Measurements from ENCODE around the gene RRP1B. TPM values are rescaled to one million over a fixed set of nuclear protein-coding genes. Genes with fewer than 3 reads are reported as not detected.
"Not testable (repeated sequence)": the region's sequence is repeated elsewhere in the genome, so short reads cannot be mapped to it uniquely, and the experiment has no call there.

Gene RRP1B
- total RNA-seq, 1 donor from 2014 or later = 45.0 TPM

DNA sequence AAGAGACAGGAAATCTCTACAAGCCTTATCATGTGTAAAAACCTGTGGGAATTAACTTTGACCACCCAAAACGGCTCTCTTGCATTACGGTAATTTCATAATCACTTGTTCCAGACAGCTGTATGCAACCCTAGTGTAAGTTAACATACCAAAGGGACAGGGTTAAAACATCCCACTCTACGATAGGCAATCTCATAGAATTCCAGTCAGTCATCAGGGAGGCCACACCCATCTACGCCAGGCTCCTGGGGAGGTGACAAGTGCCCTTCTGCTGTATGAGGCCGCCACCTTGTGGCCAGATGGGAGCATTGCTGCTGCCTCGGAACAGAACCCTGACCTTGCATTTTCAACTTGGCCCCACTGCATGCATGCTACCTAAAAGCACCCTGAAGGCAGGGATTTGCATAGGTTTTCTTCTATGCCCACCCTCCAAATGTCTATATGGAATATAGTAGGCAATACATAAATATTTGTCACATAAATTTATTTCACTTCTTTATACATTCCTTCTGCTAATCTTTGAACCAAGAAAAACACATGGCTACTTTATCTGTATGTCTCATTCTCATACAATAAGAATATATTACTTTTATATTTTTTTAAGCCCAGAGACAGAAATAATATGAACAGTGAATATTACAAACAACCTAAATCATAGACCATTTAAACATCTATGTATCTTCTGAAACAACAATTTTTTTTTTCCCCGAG lies 12.7 kb upstream of the RRP1B start:
- H3K4me2 ChIP-seq = no peak overlapping the region
- TF ChIP-seq EZH2phosphoT487 (IDR thresholded peaks at IDR 0.05) (no peak), EZH2 (IDR thresholded peaks at IDR 0.05) (no peak)
- TF ChIP-seq, protein P1, sequence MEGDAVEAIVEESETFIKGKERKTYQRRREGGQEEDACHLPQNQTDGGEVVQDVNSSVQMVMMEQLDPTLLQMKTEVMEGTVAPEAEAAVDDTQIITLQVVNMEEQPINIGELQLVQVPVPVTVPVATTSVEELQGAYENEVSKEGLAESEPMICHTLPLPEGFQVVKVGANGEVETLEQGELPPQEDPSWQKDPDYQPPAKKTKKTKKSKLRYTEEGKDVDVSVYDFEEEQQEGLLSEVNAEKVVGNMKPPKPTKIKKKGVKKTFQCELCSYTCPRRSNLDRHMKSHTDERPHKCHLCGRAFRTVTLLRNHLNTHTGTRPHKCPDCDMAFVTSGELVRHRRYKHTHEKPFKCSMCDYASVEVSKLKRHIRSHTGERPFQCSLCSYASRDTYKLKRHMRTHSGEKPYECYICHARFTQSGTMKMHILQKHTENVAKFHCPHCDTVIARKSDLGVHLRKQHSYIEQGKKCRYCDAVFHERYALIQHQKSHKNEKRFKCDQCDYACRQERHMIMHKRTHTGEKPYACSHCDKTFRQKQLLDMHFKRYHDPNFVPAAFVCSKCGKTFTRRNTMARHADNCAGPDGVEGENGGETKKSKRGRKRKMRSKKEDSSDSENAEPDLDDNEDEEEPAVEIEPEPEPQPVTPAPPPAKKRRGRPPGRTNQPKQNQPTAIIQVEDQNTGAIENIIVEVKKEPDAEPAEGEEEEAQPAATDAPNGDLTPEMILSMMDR (IDR thresholded peaks at IDR 0.05) = peak; percentile 99
- DNase-seq (ENCODE audit: low spot score) = peak; percentile 93
- no peaks in the 10 kb centered on the region for H4K20me1 ChIP-seq (ENCODE audit: low read depth)
- H3K4me3 Mint-ChIP-seq = no peak overlapping the region
- no peak overlapping the region for H3K27ac Mint-ChIP-seq
- peaks cover 2% of the 10 kb centered on the region for H3F3A ChIP-seq (ENCODE audit: low read depth)
- H3K9me3 ChIP-seq (ENCODE audit: low read depth) = no peaks in the 10 kb centered on the region
- H3K9ac ChIP-seq = no peak overlapping the region
- no peaks in the 10 kb centered on the region for H3K27me3 Mint-ChIP-seq (ENCODE audit: insufficient read depth, low read depth)
- H3K9me3 Mint-ChIP-seq = no peaks in the 10 kb centered on the region
- no peaks in the 10 kb centered on the region for H3K4me1 ChIP-seq
- peaks cover 27% of the 10 kb centered on the region for H3K4me1 Mint-ChIP-seq
- no peak overlapping the region for H3K27ac ChIP-seq
- no peak overlapping the region for H2AFZ ChIP-seq (replicated peaks)
- H3K27me3 ChIP-seq = no peaks in the 10 kb centered on the region
- H3K36me3 Mint-ChIP-seq = no peaks in the 10 kb centered on the region
- no peaks in the 10 kb centered on the region for H3K36me3 ChIP-seq
- no peak overlapping the region for H3K4me3 ChIP-seq
- H3K79me2 ChIP-seq (ENCODE audit: low read depth) = no peaks in the 10 kb centered on the region

DNA sequence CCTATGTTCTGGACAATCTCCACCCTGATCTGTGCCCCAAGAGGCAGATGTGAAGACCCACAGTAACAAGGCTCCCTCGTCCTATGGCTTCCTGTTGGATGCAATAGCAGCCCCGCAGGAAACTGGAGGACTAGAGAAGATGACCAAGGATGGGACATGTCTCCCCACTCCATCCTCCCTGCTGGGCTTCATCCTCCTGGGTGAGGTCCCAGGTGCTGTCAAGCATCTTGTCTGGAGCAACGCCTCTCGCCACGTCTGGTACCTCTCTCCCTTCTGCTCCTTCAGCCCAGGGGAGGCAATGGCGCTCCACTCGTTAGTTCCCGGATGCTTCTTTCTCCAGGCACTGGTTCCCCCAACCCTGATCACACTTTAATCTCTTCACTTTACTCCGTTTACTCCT lies 11.2 kb upstream of the RRP1B start:
- H3K27me3 ChIP-seq = no peaks in the 10 kb centered on the region
- no peak overlapping the region for H3K27ac Mint-ChIP-seq
- DNase-seq (ENCODE audit: low spot score) = no peak
- H4K20me1 ChIP-seq (ENCODE audit: low read depth) = no peaks in the 10 kb centered on the region
- H3K27me3 Mint-ChIP-seq (ENCODE audit: insufficient read depth, low read depth) = no peaks in the 10 kb centered on the region
- TF ChIP-seq, protein P1 (IDR thresholded peaks at IDR 0.05) = no peak
- no peak for TF ChIP-seq EZH2phosphoT487 (IDR thresholded peaks at IDR 0.05)
- no peak for TF ChIP-seq EZH2 (IDR thresholded peaks at IDR 0.05)
- H3K4me3 Mint-ChIP-seq = no peak overlapping the region
- no peaks in the 10 kb centered on the region for H3K9me3 ChIP-seq (ENCODE audit: low read depth)
- H3K4me1 ChIP-seq = no peaks in the 10 kb centered on the region
- H3K9me3 Mint-ChIP-seq = no peaks in the 10 kb centered on the region
- H3F3A ChIP-seq (ENCODE audit: low read depth) = peaks cover 2% of the 10 kb centered on the region
- no peaks in the 10 kb centered on the region for H3K36me3 ChIP-seq
- no peak overlapping the region for H3K4me2 ChIP-seq
- no peak overlapping the region for H2AFZ ChIP-seq (replicated peaks)
- H3K4me1 Mint-ChIP-seq = peaks cover 26% of the 10 kb centered on the region
- no peak overlapping the region for H3K9ac ChIP-seq
- H3K36me3 Mint-ChIP-seq = no peaks in the 10 kb centered on the region
- H3K27ac ChIP-seq = no peak overlapping the region
- H3K79me2 ChIP-seq (ENCODE audit: low read depth) = no peaks in the 10 kb centered on the region
- no peak overlapping the region for H3K4me3 ChIP-seq

DNA sequence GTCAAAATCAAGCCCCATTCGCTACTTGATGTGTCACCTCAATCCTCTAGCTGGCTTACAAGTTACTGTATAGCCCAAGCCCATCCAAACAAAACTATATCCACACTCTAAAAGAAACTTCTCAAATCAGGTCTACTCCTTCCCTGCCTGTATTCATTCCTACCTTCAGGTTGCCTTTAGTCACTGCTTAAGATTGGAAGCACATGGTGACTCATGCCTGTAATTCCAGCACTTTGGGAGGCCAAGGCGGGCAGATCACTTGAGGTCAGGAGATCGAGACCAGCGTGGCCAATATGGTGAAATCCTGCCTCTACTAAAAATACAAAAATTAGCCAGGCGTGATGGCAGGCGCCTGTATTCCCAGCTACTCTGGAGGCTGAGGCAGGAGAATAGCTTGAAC lies 7.4 kb upstream of the RRP1B start:
- H3K4me3 ChIP-seq; H3K27me3 ChIP-seq; H3K4me2 ChIP-seq; H3K9me3 ChIP-seq (ENCODE audit: low read depth); H3K27ac ChIP-seq; H3K9me3 Mint-ChIP-seq; H3K27ac Mint-ChIP-seq; H3F3A ChIP-seq (ENCODE audit: low read depth); DNase-seq (ENCODE audit: low spot score); H3K27me3 Mint-ChIP-seq (ENCODE audit: insufficient read depth, low read depth); H3K4me1 ChIP-seq; H2AFZ ChIP-seq (replicated peaks); H3K4me1 Mint-ChIP-seq; H4K20me1 ChIP-seq (ENCODE audit: low read depth); H3K4me3 Mint-ChIP-seq; H3K36me3 Mint-ChIP-seq; H3K36me3 ChIP-seq; H3K79me2 ChIP-seq (ENCODE audit: low read depth); H3K9ac ChIP-seq: not testable (repeated sequence)

DNA sequence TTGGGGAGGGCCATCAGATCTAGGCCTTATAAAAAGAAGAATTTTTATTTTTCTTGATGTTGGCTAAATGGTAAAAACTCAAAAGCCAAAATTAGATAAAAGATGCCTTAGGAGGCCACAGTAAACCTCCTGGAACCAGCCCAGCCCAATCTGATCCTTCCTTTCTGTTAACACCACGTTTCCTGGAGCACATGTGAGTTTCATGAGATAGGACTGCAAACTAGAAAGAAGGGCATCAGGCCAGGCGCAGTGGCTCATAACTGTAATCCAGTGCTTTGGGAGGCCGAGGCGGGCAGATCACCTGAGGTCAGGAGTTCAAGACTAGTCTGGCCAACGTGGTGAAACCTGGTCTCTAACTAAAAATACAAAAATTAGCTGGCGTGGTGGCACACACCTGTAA lies 6.7 kb upstream of the RRP1B start:
- Mint-ChIP-seq H3K4me1 (no peaks in the 10 kb centered on the region), H3K36me3 (no peaks in the 10 kb centered on the region), H3K4me3 (no peak overlapping the region), H3K27ac (no peak overlapping the region), H3K9me3 (no peaks in the 10 kb centered on the region), H3K27me3 (ENCODE audit: insufficient read depth, low read depth) (peaks cover 4% of the 10 kb centered on the region)
- Histone ChIP-seq H3K9me3 (ENCODE audit: low read depth) (no peaks in the 10 kb centered on the region), H3K9ac (no peak overlapping the region), H3K27ac (no peak overlapping the region), H3K79me2 (ENCODE audit: low read depth) (no peaks in the 10 kb centered on the region), H2AFZ (replicated peaks) (no peak overlapping the region), H3K4me1 (no peaks in the 10 kb centered on the region), H3K27me3 (no peaks in the 10 kb centered on the region), H3K4me2 (no peak overlapping the region), H3F3A (ENCODE audit: low read depth) (no peaks in the 10 kb centered on the region), H4K20me1 (ENCODE audit: low read depth) (no peaks in the 10 kb centered on the region), H3K4me3 (no peak overlapping the region), H3K36me3 (no peaks in the 10 kb centered on the region)
- TF ChIP-seq, protein P1 (IDR thresholded peaks at IDR 0.05) = no peak
- no peak for TF ChIP-seq EZH2 (IDR thresholded peaks at IDR 0.05)
- TF ChIP-seq EZH2phosphoT487 (IDR thresholded peaks at IDR 0.05) = no peak
- DNase-seq (ENCODE audit: low spot score) = no peak

Measured in neural progenitor cell (in vitro differentiated cells).